HG02588 (cell line): ENCODE measurements around the gene TES.

Source experiments
- ATAC-seq: cut with Tn5 transposase; IDR thresholded peaks from one replicate; pipeline ENCODE4 v1.9.1; 2021; ENCODE audit warnings: mild to moderate bottlenecking, moderate library complexity; ENCODE audit not compliant: unreplicated experiment

The TES gene

GRCh38 chr7:116219288-116219687, 8.9 kb downstream of the TES start:
- no peak for ATAC-seq

DNA sequence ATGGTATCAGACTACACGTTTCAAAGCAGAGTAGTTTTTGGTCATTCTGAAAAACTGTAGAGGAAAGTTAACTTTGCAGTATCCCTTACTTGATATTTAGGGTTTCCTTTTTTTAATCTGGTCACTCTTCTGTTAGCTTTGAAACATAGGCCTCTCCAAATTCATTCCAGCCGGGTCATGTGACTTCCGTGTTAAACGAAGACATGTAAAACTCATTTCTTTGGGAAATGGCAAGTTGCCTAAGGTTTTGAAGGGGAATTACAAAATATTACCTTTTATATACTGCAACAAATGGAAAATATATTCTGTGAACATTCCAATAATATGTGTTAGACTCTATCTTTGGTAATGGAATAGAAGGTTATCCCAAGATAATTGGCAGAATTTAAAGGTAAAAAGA, 9.5 kb downstream of the TES start:
- no peak for ATAC-seq

DNA sequence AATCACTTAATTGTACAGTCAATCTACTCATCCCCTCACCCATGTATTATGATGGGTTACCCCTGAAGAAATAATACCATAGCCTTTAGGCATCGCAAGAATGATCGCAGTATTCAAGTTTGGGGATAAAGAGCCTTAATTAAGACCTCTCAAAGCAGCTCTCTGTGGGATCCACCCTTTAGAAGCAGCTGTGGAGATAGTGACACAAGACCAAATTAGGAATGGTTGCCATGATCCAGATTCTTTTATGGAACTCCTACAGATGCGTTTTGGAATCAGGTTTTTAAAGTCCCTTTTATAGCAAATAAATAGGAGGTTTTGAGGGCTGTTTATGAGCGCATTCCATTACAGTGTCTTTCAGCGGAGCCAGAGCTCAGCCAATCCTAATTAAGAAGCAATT, 12.2 kb downstream of the TES start:
- no peak for ATAC-seq

- no peak for ATAC-seq
These were observed 13.2 kb downstream of the TES start for GRCh38 chr7:116223588-116223987.

DNA sequence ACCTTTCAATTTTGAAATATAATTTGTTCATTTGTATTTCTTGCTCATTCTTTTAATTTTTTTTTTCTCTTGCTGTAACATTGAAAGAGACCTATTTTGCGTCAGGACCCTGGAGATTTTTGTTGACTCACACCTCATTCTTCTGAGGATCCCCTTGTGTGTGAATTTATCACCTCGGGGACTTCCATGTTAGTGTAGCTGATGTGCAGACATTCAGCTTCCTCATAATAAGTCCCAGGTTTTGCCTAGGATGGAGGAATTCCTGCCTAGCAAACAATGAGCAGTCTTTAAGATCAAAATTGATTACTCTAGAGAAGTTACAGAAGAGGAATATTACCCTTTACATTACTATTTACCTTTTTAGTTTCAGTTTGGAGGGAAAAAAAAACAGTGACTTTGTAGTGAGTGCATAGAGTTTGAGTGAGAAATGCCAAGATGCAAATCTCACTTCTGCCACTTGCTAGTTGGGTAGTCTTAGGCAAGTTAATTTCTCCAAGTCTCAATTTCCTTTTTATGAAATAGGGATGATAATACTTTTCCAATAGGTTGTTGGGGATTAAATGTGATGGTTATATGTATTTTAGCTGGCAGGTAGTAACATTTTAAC, 14.3 kb downstream of the TES start:
- ATAC-seq = peak; percentile 52

DNA sequence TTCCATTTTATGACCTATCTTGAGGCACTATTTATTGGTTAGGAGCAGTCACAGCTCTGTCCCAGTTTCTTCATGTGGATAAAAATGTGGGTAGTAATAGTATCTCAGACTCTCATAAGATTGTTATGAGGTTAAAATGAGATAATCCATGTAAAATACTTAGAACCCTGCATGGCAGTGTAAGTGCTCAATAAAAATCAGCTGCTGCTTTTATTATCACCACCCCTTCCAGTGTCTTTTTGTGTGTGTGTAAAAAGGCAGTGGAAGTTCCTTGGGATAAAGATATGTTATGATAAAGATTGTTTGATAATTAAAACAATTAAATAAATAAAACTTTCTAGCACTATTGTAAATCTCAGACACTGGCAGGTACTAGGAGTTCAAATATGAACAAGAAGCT, 15.5 kb downstream of the TES start:
- ATAC-seq = no peak

GRCh38 chr7:116226664-116227063, 16.3 kb downstream of the TES start:
- no peak for ATAC-seq

- no peak for ATAC-seq
These were observed 17.4 kb downstream of the TES start for GRCh38 chr7:116227678-116228239.

DNA sequence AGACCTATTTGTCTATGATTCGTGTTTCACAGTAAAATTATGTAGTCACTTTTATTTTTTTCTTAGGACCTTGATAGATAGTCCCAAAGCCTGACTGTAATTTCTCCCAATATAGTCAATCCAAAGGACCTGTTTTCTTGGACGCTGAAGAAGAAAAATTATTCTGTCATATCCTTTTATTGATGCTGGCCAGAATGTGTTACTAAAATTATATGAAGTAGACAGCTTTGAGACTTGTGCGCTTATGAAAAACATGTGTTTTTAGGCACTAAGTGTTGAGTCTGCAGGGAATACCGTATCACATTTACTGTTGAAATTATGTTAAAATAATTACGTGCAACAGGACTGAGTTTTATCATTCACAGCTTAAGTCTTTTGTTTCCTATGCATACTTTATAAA, 17.9 kb downstream of the TES start:
- ATAC-seq = no peak

DNA sequence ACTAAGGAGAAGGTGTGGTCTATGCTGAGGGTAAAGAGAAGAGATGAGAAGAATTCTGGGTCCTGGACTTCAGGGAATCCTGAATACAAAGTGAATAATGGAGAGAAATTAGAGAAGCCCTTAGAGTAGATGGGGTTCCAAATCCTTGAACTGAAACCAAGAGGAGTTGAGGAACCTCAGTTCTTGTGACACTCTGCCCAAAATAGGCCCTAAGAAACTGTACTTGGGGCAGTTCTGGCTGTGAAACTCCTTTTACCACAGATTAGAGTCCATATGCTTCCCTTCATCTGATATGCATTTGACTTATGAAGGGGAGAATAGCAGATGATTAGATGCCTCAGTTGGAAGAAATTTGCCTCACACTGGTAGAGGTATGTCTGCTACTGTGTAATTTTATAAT, 19.0 kb downstream of the TES start:
- peak; percentile 55 for ATAC-seq

- no peak for ATAC-seq
These were observed 20.1 kb downstream of the TES start for GRCh38 chr7:116230191-116231005.

DNA sequence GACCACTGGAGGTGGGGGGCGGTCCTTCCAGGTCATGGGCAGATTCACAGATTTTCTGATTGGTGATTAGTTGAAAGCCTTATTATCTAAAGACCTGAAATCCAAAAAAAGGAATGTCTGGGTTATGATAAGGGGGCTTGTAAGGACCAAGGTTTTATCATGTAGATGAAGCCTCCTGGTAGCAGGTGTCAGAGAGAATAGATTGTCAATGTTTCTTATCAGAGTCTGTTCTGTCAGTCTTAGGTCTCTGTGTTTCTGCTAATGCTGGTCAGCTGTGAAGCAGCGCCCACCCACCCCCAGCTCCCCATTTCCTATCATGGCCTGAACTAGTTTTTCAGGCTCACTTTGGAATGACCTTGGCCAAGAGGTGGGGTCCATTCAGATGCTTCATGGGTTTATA, 21.2 kb downstream of the TES start:
- ATAC-seq = no peak

DNA sequence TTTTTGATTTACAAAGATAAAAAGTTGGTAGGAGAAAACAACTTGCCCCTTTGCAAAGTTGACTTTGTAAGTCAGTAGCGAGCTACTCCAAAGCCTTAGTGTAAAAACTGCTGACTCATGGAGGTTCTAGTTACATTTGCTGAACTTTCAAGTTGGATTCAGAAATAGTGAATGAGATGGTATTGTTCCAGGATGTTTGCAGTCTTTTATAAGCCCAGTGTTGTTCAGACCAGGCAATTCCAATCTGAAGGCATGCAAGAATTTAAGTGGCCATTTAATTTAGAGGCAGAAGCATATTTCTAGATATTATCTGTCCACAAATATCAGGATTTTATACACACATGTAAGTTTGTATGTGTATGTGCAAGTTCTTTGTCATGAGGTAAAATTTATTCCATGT, 21.6 kb downstream of the TES start:
- ATAC-seq = no peak

- ATAC-seq = no peak
These were observed 22.0 kb downstream of the TES start for GRCh38 chr7:116232350-116232749.

- no peak for ATAC-seq
These were observed 22.6 kb downstream of the TES start for GRCh38 chr7:116232920-116233319.

GRCh38 chr7:116234517-116235200, 24.3 kb downstream of the TES start:
- no peak for ATAC-seq

GRCh38 chr7:116235380-116235779, 25.0 kb downstream of the TES start:
- no peak for ATAC-seq

- peak; percentile 57 for ATAC-seq
These were observed 25.8 kb downstream of the TES start for GRCh38 chr7:116236020-116236630.

DNA sequence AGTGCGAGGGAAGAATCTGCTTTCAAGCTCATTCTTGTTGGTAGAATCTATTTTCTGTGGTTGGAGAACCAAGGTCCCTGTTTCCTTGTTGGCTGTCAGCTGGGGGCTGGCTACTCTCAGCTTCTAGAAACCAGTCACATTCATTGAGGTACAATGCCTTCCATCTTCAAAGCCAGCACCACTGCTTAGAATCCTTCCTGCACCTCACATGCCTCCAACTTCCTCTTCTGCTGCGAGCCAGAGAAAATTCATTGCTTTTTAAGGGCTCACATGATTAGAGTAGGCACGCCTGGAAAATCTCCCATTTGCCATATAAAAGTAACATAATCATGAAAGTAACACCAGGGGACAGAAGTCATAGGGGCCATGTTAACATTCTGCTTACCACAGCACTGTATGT, 28.7 kb downstream of the TES start:
- ATAC-seq = no peak

- no peak for ATAC-seq
These were observed 29.1 kb downstream of the TES start for GRCh38 chr7:116239434-116239833.

GRCh38 chr7:116240024-116240668, 29.8 kb downstream of the TES start:
- ATAC-seq = no peak
